ENCODE measurements around the gene ANKRD44. TPM values are rescaled to one million over a fixed set of nuclear protein-coding genes. Genes with fewer than 3 reads are reported as not detected.

The ANKRD44 gene
- total RNA-seq, 4 donors from 2014 or later = 11.0 to 25.8 (median 23.9) TPM

DNA sequence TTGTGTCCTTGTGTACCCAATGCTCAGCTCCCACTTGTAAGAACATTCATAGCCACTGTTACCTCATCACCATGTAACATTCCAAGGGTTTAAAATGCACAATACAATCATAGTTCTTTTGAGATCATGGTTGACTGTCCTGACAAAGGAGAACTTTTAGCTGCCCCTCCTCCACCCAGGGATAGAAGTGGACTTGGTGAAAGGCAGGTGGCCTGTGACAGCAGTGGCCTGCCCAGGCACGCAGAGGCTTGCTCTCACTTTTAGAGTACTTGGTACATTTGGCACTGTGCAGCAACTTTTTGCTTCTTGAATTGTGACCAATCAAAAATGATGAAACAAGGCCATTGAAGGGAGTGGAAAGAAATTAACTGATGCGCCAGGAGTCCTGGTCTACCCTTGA lies 108.7 kb downstream of the ANKRD44 start:
- Histone ChIP-seq H3K4me3 (replicated peaks in 1 of 3) (no peak overlapping the region), H3K4me1 (no peaks in the 10 kb centered on the region), H3K36me3 (no peaks in the 10 kb centered on the region), H3K27ac (no peak overlapping the region), H3K27me3 (no peaks in the 10 kb centered on the region), H3K9me3 (no peaks in the 10 kb centered on the region)
- TF ChIP-seq, protein P1, sequence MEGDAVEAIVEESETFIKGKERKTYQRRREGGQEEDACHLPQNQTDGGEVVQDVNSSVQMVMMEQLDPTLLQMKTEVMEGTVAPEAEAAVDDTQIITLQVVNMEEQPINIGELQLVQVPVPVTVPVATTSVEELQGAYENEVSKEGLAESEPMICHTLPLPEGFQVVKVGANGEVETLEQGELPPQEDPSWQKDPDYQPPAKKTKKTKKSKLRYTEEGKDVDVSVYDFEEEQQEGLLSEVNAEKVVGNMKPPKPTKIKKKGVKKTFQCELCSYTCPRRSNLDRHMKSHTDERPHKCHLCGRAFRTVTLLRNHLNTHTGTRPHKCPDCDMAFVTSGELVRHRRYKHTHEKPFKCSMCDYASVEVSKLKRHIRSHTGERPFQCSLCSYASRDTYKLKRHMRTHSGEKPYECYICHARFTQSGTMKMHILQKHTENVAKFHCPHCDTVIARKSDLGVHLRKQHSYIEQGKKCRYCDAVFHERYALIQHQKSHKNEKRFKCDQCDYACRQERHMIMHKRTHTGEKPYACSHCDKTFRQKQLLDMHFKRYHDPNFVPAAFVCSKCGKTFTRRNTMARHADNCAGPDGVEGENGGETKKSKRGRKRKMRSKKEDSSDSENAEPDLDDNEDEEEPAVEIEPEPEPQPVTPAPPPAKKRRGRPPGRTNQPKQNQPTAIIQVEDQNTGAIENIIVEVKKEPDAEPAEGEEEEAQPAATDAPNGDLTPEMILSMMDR (IDR thresholded peaks at IDR 0.05) = no peak
- TF ChIP-seq POLR2A (IDR thresholded peaks at IDR 0.05) = no peak
- no peak for DNase-seq
- intact Hi-C loops (cut with DNase I) = no loop called here
- WGBS, 2 donors = 89 to 95% methylated on average over 2 of the region's 2 CpGs

- Histone ChIP-seq H3K36me3 (no peaks in the 10 kb centered on the region), H3K4me1 (peaks cover 0 to 2% of the 10 kb centered on the region in 2 donors), H3K4me3 (replicated peaks in 1 of 3) (no peak overlapping the region), H3K9me3 (no peaks in the 10 kb centered on the region), H3K27ac (no peak overlapping the region), H3K27me3 (no peaks in the 10 kb centered on the region)
- intact Hi-C loops (cut with DNase I) = no loop called here
- no peak for DNase-seq
- 83 to 90% methylated on average over 1 of the region's 1 CpG for WGBS, 2 donors
- no peak for TF ChIP-seq POLR2A (IDR thresholded peaks at IDR 0.05)
- TF ChIP-seq, protein P1 (IDR thresholded peaks at IDR 0.05) = no peak
Measured at GRCh38 chr2:197200762-197201058, 109.9 kb downstream of the ANKRD44 start.

- no peak for TF ChIP-seq POLR2A (IDR thresholded peaks at IDR 0.05)
- TF ChIP-seq, protein P1 (IDR thresholded peaks at IDR 0.05) = no peak
- no peak overlapping the region for H3K27ac ChIP-seq
- no peaks in the 10 kb centered on the region for H3K9me3 ChIP-seq
- peaks cover 0 to 3% of the 10 kb centered on the region in 2 donors for H3K4me1 ChIP-seq
- no peaks in the 10 kb centered on the region for H3K36me3 ChIP-seq
- 68 to 77% methylated on average over 3 of the region's 3 CpGs for WGBS, 2 donors
- no peaks in the 10 kb centered on the region for H3K27me3 ChIP-seq
- H3K4me3 ChIP-seq (replicated peaks in 1 of 3) = no peak overlapping the region
- DNase-seq = no peak
- intact Hi-C loops (cut with DNase I) = no loop called here
Measured at GRCh38 chr2:197200051-197200761, 110.4 kb downstream of the ANKRD44 start.

DNA sequence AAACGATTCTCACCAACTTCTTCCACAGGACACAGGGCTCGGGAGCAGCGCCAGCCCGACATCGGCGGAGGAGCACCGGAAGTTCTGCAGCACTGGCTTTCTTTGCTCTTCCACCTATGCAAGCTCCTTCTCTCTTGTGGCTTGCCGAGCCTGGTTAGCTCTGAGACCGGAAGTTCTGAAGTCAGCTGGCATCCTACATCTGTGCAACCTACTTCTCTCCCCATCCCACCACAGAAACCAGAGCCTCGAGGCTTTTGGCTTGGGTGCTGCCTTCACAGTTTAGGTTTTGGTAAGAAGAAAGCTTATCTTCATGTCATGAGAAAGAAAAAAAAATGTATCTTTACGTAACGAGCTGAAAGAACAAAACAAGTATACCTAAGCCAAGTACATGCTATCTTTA lies 111.7 kb downstream of the ANKRD44 start:
- H3K4me1 ChIP-seq = peaks cover 0 to 3% of the 10 kb centered on the region in 2 donors
- no peak overlapping the region for H3K27ac ChIP-seq
- H3K27me3 ChIP-seq = no peaks in the 10 kb centered on the region
- intact Hi-C loops (cut with DNase I) = no loop called here
- H3K9me3 ChIP-seq = no peaks in the 10 kb centered on the region
- TF ChIP-seq POLR2A (IDR thresholded peaks at IDR 0.05) = no peak
- TF ChIP-seq, protein P1 (IDR thresholded peaks at IDR 0.05) = no peak
- H3K36me3 ChIP-seq = no peaks in the 10 kb centered on the region
- H3K4me3 ChIP-seq (replicated peaks in 1 of 3) = no peak overlapping the region
- peak; percentile 13 to 21 for DNase-seq
- 64 to 75% methylated on average over 12 of the region's 12 CpGs for WGBS, 2 donors

DNA sequence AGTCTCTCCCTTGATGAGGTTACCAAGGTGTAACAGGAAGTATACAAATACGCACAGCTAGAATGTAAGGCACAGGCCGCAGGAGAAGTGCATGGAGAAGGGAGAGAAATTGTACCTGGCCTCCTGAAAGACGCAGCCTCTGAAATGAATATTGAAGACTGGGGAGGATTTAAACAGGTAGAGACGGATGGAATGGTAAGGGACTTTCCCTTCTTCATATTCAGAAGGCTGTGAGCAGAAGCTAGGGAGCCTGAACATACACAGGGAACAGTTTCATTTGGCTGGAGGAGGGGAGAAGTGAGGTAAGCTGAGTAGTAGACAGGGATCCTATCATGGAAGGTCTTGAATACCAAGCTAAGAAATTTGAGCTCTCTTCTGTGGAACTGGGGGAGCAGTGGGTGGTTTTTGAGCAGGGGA lies 112.7 kb downstream of the ANKRD44 start:
- no peak for DNase-seq
- intact Hi-C loops (cut with DNase I) = no loop called here
- no peaks in the 10 kb centered on the region for H3K36me3 ChIP-seq
- peaks cover 0 to 3% of the 10 kb centered on the region in 2 donors for H3K4me1 ChIP-seq
- H3K9me3 ChIP-seq = no peaks in the 10 kb centered on the region
- no peaks in the 10 kb centered on the region for H3K27me3 ChIP-seq
- no peak for TF ChIP-seq POLR2A (IDR thresholded peaks at IDR 0.05)
- TF ChIP-seq, protein P1 (IDR thresholded peaks at IDR 0.05) = no peak
- no peak overlapping the region for H3K27ac ChIP-seq
- H3K4me3 ChIP-seq (replicated peaks in 1 of 3) = no peak overlapping the region
- WGBS, 2 donors = 90 to 92% methylated on average over 4 of the region's 4 CpGs
